Progenitor cell of endocrine pancreas (in vitro differentiated cells): ENCODE results near the gene RUNX2. TPM values are rescaled to one million over a fixed set of nuclear protein-coding genes. Genes with fewer than 3 reads are reported as not detected.

ENCODE experiments used
- DNase-seq: peaks from one replicate; pipeline ENCODE4 v3.0.0; 2021; ENCODE audit warnings: low spot score; ENCODE audit not compliant: unreplicated experiment
- H3K27ac Mint-ChIP-seq: 2 replicates; pipeline ENCODE4 v1.8.0; 2021; ENCODE audit warnings: mild to moderate bottlenecking, moderate library complexity, mixed read lengths
- H3K27me3 Mint-ChIP-seq: 2 replicates; pipeline ENCODE4 v1.8.0; 2021; ENCODE audit warnings: mixed read lengths
- H3K36me3 Mint-ChIP-seq: 2 replicates; pipeline ENCODE4 v1.8.0; 2022; ENCODE audit warnings: mixed read lengths; ENCODE audit not compliant: insufficient read depth
- H3K4me1 Mint-ChIP-seq: 2 replicates; pipeline ENCODE4 v1.8.0; 2021; ENCODE audit warnings: low read depth, mixed read lengths
- H3K4me3 Mint-ChIP-seq: 2 replicates; pipeline ENCODE4 v1.8.0; 2021; ENCODE audit warnings: low read depth, mild to moderate bottlenecking, moderate library complexity, mixed read lengths
- H3K9me3 Mint-ChIP-seq: 2 replicates; pipeline ENCODE4 v1.8.0; 2021; ENCODE audit warnings: low read depth, mixed read lengths
- total RNA-seq: library from RNA; stranded (reverse); gene quantifications from 2 replicates; pipeline ENCODE4 v1.2.1, GENCODE V29; 2021
- TF ChIP-seq, protein P1 (sequence below): fragments of 200-600 bp; sonication (generic); IDR thresholded peaks from one replicate; pipeline ENCODE4 v1.5.0; 2021; ENCODE audit warnings: antibody characterized with exemption, mild to moderate bottlenecking; ENCODE audit not compliant: unreplicated experiment

RUNX2 gene
- total RNA-seq, 1 donor from 2014 or later: 0.46 TPM

- H3K4me3 Mint-ChIP-seq: no peak overlapping the region
- DNase-seq: no peak
- H3K36me3 Mint-ChIP-seq: no peaks in the 10 kb centered on the region
- H3K27ac Mint-ChIP-seq: no peak overlapping the region
- H3K4me1 Mint-ChIP-seq: peaks cover 10% of the 10 kb centered on the region
- H3K9me3 Mint-ChIP-seq: no peaks in the 10 kb centered on the region
- H3K27me3 Mint-ChIP-seq: peaks cover 5% of the 10 kb centered on the region
- TF ChIP-seq, protein P1, sequence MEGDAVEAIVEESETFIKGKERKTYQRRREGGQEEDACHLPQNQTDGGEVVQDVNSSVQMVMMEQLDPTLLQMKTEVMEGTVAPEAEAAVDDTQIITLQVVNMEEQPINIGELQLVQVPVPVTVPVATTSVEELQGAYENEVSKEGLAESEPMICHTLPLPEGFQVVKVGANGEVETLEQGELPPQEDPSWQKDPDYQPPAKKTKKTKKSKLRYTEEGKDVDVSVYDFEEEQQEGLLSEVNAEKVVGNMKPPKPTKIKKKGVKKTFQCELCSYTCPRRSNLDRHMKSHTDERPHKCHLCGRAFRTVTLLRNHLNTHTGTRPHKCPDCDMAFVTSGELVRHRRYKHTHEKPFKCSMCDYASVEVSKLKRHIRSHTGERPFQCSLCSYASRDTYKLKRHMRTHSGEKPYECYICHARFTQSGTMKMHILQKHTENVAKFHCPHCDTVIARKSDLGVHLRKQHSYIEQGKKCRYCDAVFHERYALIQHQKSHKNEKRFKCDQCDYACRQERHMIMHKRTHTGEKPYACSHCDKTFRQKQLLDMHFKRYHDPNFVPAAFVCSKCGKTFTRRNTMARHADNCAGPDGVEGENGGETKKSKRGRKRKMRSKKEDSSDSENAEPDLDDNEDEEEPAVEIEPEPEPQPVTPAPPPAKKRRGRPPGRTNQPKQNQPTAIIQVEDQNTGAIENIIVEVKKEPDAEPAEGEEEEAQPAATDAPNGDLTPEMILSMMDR: no peak
These were observed 384.7 kb downstream of the RUNX2 start for GRCh38 chr6:45712786-45713185.

Other genes with a start within 250 kb of the RUNX2 start
- 40.5 and 41.1 TPM in 2 replicates for gene SUPT3H, start 49.6 kb downstream of the RUNX2 start, total RNA-seq